A549 (cell line): Measurements from ENCODE around the gene DTNA. TPM values are rescaled to one million over a fixed set of nuclear protein-coding genes. Genes with fewer than 3 reads are reported as not detected.

Experiments used
- ATAC-seq, 2 experiments: fragments of 200-7000 bp in 1 of 2; fragments of >200 bp in 1 of 2; cut with Nextera tagmentation in 1 of 2; cut with Tn5 transposase in 1 of 2; 3 replicates each; pipeline versions ENCODE4 v1.8.0 to v1.9.1; 2018 to 2020; ENCODE audit warnings: mild to moderate bottlenecking in 1 of 2, moderate library complexity in 1 of 2
- CTCF ChIA-PET: fragments of 300-600 bp; sonication (Branson Sonifier 250); formaldehyde crosslinking; extraction: SDS; loops from one replicate; lab custom pipeline; 2021; ENCODE audit warnings: antibody characterized with exemption, inconsistent platforms; lab: Yijun Ruan, JAX
- POLR2A ChIA-PET: fragments of 350-600 bp; formaldehyde crosslinking; extraction: SDS; loops from one replicate; lab custom pipeline; 2021; ENCODE audit warnings: antibody characterized with exemption, inconsistent platforms; lab: Yijun Ruan, JAX
- DNase-seq, 2 experiments: peaks; one replicate each; pipeline versions ENCODE4 v3.0.0 to v3.0.0-alpha.2; 2011 to 2016; ENCODE audit warnings: low read depth in 1 of 2, low spot score in 1 of 2
- FAIRE-seq: peaks from 2 replicates; lab custom pipeline; 2011; peaks lifted over from hg19 to GRCh38; lab: Jason Lieb, UNC
- H3K27ac ChIP-seq, 2 experiments: fragments of >200 bp; sonication (Bioruptor Twin); formaldehyde crosslinking; 3 replicates each; pipeline ENCODE4 v1.5.1; 2016 to 2017
- H3K4me1 ChIP-seq: fragments of >200 bp; sonication (Bioruptor Twin); formaldehyde crosslinking; 3 replicates; pipeline ENCODE4 v1.6.1; 2016
- H3K4me2 ChIP-seq: fragments of >200 bp; sonication (Bioruptor Twin); formaldehyde crosslinking; 3 replicates; pipeline ENCODE4 v1.6.1; 2016
- H3K4me3 ChIP-seq: fragments of >200 bp; sonication (Bioruptor Twin); formaldehyde crosslinking; 3 replicates; pipeline ENCODE4 v1.5.1; 2016
- H3K9me3 ChIP-seq: fragments of >200 bp; sonication (Bioruptor Twin); formaldehyde crosslinking; 3 replicates; pipeline ENCODE4 v1.6.1; 2016
- FOSB ChIP-seq: fragments of 250-450 bp; sonication (Bioruptor Pico); IDR thresholded peaks from 2 replicates; pipeline ENCODE4 v1.5.0; 2020; ENCODE audit warnings: mild to moderate bottlenecking, moderate library complexity
- FOXS1 ChIP-seq: fragments of 250-450 bp; sonication (Bioruptor Pico); IDR thresholded peaks from 2 replicates; pipeline ENCODE4 v1.5.0; 2020; ENCODE audit warnings: mild to moderate bottlenecking, moderate library complexity
- GATA3 ChIP-seq: IDR thresholded peaks from 2 replicates; pipeline ENCODE4 v1.6.1; 2012; ENCODE audit warnings: borderline replicate concordance
- HEYL ChIP-seq: fragments of 250-450 bp; sonication (Bioruptor Pico); IDR thresholded peaks from 2 replicates; pipeline ENCODE4 v1.8.0; 2021; ENCODE audit warnings: mild to moderate bottlenecking, moderate library complexity
- JUN ChIP-seq, 2 experiments: fragments of >200 bp; sonication (Bioruptor Twin); formaldehyde crosslinking; IDR thresholded peaks; 2 replicates in 1 of 2; 3 replicates in 1 of 2; pipeline ENCODE4 v1.6.1; 2016 to 2017
- JUNB ChIP-seq: fragments of >200 bp; sonication (Bioruptor Twin); formaldehyde crosslinking; IDR thresholded peaks from 2 replicates; pipeline ENCODE4 v1.6.1; 2016
- MAFK ChIP-seq: fragments of 450-650 bp; IDR thresholded peaks from 2 replicates; pipeline ENCODE4 v1.6.1; 2014; ENCODE audit not compliant: partially characterized antibody
- MYC ChIP-seq: IDR thresholded peaks from 2 replicates; pipeline ENCODE4 v1.6.1; 2012; ENCODE audit warnings: mild to moderate bottlenecking, inconsistent platforms, low read length, improper control_type of control experiment, borderline replicate concordance
- NPAS2 ChIP-seq: fragments of 250-450 bp; sonication (Bioruptor Pico); IDR thresholded peaks from 2 replicates; pipeline ENCODE4 v1.8.0; 2022; ENCODE audit warnings: mild to moderate bottlenecking, moderate library complexity, borderline replicate concordance
- POLR2A ChIP-seq: IDR thresholded peaks from 2 replicates; pipeline ENCODE4 v1.6.1; 2012; ENCODE audit warnings: mild to moderate bottlenecking, low read length
- SMC3 ChIP-seq: fragments of >200 bp; sonication (Bioruptor Twin); formaldehyde crosslinking; IDR thresholded peaks from 3 replicates; pipeline ENCODE4 v1.6.1; 2018; ENCODE audit warnings: inconsistent platforms
- ZNF302 ChIP-seq: fragments of 250-450 bp; sonication (Bioruptor Pico); IDR thresholded peaks from 2 replicates; pipeline ENCODE4 v1.9.0; 2021; ENCODE audit warnings: inconsistent platforms, mild to moderate bottlenecking, moderate library complexity
- whole genome bisulfite sequencing: methylation state at CpG from one replicate; pipeline ENCODE4 v1.1.6; 2017; ENCODE audit errors: missing lambda C conversion rate; 5-methylcytosine and 5-hydroxymethylcytosine counted together
- polyA plus RNA-seq, 4 experiments: library from polyadenylated mRNA; depleted of rRNA in 3 of 4; stranded (reverse); fragments of >200 nt; fragmentation: RNase III in 1 of 4; extraction: RNeasy Plus Mini Kit Qiagen cat#74134 plus additional on column Dnase treatment in 1 of 4; gene quantifications; 2 replicates in 3 of 4; 3 replicates in 1 of 4; pipeline ENCODE4 v1.2.3, GENCODE V29; 2011 to 2017
- TF ChIP-seq, protein P1 (sequence below): fragments of 250-450 bp; sonication (Bioruptor Pico); IDR thresholded peaks from 2 replicates; pipeline ENCODE4 v1.5.0; 2021; ENCODE audit warnings: mild to moderate bottlenecking, moderate library complexity, borderline replicate concordance
- TF ChIP-seq, protein P2 (sequence below): IDR thresholded peaks from 2 replicates; pipeline ENCODE4 v1.6.1; 2012
- TF ChIP-seq, protein P3 (sequence below): fragments of >200 bp; sonication (Bioruptor Twin); formaldehyde crosslinking; IDR thresholded peaks from 3 replicates; pipeline ENCODE4 v1.5.1; 2016
- TF ChIP-seq, protein P4 (sequence below): fragments of 250-450 bp; sonication (Bioruptor Pico); IDR thresholded peaks from 2 replicates; pipeline ENCODE4 v1.5.0; 2020; ENCODE audit warnings: low read depth, mild to moderate bottlenecking, moderate library complexity
- TF ChIP-seq, protein P5 (sequence below): IDR thresholded peaks from 2 replicates; pipeline ENCODE4 v1.6.1; 2012; ENCODE audit warnings: low read depth, borderline replicate concordance
- TF ChIP-seq, protein P6 (sequence below): fragments of 150-350 bp; IDR thresholded peaks from 2 replicates; pipeline ENCODE4 v1.6.1; 2014; ENCODE audit warnings: low read depth, mild to moderate bottlenecking, low read length
- TF ChIP-seq, protein P7 (sequence below): fragments of >200 bp; sonication (Bioruptor Twin); formaldehyde crosslinking; IDR thresholded peaks from 3 replicates; pipeline ENCODE4 v1.6.1; 2016
- TF ChIP-seq, protein P8 (sequence below): IDR thresholded peaks from 2 replicates; pipeline ENCODE4 v1.6.1; 2012

Gene DTNA
- polyA plus RNA-seq, 2 of the 4 experiments (the other 2 are of a cell fraction), result 0.12 TPM; not detected in 1

DNA sequence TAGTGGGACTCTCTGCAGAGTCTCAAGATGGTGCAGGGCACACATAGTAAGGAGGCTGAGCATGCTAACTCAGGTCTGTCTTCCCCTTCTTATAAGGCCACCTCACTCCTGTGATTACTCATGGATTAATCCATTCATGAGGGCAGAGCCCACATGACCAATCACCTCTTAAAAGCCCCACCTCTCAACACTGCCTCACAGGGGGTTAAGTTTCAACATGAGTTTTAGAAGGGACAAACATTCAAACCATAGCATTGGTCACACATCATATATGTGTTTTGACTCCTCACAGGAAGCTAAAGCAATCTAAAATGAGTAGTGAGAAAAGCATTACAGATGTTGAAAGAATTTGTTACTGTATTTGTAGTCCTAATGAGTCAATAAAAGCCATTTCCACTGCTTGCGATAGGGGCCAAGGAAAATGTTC, 57.5 kb downstream of the DTNA start:
- Histone ChIP-seq H3K27ac (no peak overlapping the region), H3K4me3 (no peak overlapping the region), H3K4me1 (no peaks in the 10 kb centered on the region), H3K4me2 (no peak overlapping the region), H3K9me3 (no peaks in the 10 kb centered on the region)
- POLR2A ChIA-PET, result no interaction called here
- TF ChIP-seq POLR2A (no peak), NPAS2 (CRISPR knock-in tag) (no peak), MAFK (no peak), ZNF302 (CRISPR knock-in tag) (no peak), JUNB (no peak), HEYL (CRISPR knock-in tag) (no peak), JUN (IDR thresholded peaks at IDR 0.05) (no peak), FOSB (CRISPR knock-in tag) (no peak), MYC (no peak), FOXS1 (CRISPR knock-in tag) (no peak), SMC3 (no peak), GATA3 (no peak)
- TF ChIP-seq, protein P1, sequence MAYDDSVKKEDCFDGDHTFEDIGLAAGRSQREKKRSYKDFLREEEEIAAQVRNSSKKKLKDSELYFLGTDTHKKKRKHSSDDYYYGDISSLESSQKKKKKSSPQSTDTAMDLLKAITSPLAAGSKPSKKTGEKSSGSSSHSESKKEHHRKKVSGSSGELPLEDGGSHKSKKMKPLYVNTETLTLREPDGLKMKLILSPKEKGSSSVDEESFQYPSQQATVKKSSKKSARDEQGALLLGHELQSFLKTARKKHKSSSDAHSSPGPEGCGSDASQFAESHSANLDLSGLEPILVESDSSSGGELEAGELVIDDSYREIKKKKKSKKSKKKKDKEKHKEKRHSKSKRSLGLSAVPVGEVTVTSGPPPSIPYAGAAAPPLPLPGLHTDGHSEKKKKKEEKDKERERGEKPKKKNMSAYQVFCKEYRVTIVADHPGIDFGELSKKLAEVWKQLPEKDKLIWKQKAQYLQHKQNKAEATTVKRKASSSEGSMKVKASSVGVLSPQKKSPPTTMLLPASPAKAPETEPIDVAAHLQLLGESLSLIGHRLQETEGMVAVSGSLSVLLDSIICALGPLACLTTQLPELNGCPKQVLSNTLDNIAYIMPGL, result no peak
- TF ChIP-seq, protein P2, sequence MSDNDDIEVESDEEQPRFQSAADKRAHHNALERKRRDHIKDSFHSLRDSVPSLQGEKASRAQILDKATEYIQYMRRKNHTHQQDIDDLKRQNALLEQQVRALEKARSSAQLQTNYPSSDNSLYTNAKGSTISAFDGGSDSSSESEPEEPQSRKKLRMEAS, result no peak
- TF ChIP-seq, protein P3, sequence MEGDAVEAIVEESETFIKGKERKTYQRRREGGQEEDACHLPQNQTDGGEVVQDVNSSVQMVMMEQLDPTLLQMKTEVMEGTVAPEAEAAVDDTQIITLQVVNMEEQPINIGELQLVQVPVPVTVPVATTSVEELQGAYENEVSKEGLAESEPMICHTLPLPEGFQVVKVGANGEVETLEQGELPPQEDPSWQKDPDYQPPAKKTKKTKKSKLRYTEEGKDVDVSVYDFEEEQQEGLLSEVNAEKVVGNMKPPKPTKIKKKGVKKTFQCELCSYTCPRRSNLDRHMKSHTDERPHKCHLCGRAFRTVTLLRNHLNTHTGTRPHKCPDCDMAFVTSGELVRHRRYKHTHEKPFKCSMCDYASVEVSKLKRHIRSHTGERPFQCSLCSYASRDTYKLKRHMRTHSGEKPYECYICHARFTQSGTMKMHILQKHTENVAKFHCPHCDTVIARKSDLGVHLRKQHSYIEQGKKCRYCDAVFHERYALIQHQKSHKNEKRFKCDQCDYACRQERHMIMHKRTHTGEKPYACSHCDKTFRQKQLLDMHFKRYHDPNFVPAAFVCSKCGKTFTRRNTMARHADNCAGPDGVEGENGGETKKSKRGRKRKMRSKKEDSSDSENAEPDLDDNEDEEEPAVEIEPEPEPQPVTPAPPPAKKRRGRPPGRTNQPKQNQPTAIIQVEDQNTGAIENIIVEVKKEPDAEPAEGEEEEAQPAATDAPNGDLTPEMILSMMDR, result no peak
- TF ChIP-seq, protein P4, sequence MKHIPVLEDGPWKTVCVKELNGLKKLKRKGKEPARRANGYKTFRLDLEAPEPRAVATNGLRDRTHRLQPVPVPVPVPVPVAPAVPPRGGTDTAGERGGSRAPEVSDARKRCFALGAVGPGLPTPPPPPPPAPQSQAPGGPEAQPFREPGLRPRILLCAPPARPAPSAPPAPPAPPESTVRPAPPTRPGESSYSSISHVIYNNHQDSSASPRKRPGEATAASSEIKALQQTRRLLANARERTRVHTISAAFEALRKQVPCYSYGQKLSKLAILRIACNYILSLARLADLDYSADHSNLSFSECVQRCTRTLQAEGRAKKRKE (CRISPR knock-in tag), result no peak
- TF ChIP-seq, protein P5, sequence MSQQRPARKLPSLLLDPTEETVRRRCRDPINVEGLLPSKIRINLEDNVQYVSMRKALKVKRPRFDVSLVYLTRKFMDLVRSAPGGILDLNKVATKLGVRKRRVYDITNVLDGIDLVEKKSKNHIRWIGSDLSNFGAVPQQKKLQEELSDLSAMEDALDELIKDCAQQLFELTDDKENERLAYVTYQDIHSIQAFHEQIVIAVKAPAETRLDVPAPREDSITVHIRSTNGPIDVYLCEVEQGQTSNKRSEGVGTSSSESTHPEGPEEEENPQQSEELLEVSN, result no peak
- TF ChIP-seq, protein P6, sequence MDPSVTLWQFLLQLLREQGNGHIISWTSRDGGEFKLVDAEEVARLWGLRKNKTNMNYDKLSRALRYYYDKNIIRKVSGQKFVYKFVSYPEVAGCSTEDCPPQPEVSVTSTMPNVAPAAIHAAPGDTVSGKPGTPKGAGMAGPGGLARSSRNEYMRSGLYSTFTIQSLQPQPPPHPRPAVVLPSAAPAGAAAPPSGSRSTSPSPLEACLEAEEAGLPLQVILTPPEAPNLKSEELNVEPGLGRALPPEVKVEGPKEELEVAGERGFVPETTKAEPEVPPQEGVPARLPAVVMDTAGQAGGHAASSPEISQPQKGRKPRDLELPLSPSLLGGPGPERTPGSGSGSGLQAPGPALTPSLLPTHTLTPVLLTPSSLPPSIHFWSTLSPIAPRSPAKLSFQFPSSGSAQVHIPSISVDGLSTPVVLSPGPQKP, result no peak
- TF ChIP-seq, protein P7, sequence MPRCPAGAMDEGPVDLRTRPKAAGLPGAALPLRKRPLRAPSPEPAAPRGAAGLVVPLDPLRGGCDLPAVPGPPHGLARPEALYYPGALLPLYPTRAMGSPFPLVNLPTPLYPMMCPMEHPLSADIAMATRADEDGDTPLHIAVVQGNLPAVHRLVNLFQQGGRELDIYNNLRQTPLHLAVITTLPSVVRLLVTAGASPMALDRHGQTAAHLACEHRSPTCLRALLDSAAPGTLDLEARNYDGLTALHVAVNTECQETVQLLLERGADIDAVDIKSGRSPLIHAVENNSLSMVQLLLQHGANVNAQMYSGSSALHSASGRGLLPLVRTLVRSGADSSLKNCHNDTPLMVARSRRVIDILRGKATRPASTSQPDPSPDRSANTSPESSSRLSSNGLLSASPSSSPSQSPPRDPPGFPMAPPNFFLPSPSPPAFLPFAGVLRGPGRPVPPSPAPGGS, result no peak
- TF ChIP-seq, protein P8, sequence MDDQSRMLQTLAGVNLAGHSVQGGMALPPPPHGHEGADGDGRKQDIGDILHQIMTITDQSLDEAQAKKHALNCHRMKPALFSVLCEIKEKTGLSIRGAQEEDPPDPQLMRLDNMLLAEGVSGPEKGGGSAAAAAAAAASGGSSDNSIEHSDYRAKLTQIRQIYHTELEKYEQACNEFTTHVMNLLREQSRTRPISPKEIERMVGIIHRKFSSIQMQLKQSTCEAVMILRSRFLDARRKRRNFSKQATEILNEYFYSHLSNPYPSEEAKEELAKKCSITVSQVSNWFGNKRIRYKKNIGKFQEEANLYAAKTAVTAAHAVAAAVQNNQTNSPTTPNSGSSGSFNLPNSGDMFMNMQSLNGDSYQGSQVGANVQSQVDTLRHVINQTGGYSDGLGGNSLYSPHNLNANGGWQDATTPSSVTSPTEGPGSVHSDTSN, result no peak
- 23% methylated on average over 1 of the region's 1 CpG for WGBS
- CTCF ChIA-PET, result no interaction called here
- no peak; a peak in 1 of 6 replicates for ATAC-seq
- no peak for FAIRE-seq
- DNase-seq, result no peak
